ENCODE measurements around the gene RASGRF1. TPM values are rescaled to one million over a fixed set of nuclear protein-coding genes. Genes with fewer than 3 reads are reported as not detected.

Gene RASGRF1
- total RNA-seq, 2 experiments from 2014 or later, result 0.02 TPM; not detected in 1

DNA sequence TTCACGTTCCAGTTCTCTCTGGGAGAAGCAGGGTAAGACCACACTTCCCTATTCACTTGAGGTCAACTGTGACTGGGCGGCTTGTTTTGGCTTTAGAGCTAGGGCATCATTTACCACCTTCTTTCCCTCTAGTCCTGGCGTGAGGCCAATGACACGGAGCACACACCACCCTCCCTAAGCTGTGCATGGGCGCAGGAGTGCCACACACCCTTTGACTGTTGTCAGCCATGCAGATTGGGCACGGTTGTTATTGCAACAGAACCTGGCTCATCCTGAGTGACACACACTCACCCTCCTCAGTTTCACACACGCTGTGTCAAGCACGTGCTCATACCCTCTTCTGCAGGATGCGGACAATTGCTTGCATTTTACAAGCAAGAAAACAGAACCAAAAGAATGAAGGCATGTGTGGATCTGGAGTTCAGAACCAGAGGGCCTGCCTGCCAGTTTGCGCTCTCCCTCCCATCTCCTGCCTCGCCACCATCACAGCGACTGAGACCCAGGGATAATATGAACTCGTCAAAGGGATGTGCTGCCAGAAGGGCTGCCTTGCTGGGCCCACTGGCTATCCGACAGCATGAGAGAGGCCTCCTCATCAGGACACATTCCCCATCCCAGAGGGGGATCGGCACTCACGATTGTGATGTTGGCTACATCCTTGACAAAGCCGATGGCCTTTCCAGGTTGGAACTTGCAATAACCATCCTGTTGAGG lies 163.3 kb downstream of the RASGRF1 start:
- ChIA-PET POLR2A (no interaction called here), CTCF (no interaction called here)

DNA sequence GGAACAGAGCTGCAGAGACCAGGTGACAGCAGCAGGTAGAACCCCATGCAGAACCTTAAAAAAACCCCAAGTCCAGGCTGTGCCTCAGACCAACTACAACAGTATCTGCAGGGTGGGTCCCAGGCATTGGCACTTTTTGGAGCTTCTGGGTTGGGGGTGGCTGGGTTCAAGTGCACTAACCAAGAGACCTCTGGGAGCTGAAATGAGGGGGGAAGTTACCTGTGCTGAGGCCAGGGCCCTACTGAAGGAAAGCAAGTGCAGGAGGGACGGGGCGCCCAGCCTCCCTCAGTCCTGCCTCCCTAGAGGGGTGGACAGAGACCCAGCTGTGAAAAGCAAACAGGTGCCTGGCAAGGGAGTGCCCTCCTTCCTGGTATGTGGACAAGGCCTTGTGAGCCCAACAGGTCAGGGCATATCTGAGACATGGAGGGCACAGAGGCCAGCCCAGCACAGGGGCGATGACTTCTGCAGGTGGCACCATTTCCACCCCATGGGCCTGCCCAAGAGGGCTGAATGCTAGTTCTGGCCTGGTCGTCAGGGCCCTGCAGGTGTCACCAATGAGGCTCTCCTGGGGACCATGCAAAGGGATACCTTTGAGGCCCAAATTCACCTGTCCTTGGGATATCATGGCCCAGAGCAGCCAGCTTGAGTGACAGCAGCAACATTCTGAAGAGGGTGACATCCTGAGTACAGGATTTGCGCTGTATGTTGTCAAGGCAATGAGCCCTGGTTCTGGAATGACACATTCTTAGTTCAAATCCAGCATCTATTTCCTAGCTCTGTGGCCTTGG lies 164.4 kb downstream of the RASGRF1 start:
- POLR2A ChIA-PET, result no interaction called here
- CTCF ChIA-PET, result no interaction called here

DNA sequence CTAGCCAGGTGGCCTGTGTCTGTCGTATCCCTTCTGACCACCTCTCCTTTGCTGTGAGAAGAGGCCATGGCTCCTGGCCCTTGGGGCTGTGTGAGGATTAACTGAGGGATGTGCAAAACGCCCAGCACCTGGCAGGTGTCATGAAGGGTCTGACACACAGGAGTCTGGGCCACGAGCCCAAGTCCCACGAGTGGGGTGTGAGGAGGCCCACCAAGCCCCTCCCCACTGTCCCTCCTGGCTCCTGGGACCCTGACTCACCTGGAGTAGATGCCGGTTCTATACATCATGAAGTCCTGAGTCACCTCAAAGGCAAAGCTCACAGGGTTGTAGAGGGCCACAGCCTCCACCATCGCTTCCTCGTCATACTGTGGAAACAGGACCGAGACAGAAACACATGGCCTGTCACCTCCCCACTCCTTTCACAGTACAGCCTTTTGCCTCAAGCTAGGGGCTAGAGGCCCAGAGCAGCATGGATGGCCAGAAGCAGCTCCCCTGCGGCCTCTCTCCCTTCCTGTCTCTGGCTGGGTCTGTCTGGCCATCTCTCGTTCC lies 165.4 kb downstream of the RASGRF1 start:
- CTCF ChIA-PET, result no interaction called here
- POLR2A ChIA-PET, result no interaction called here

DNA sequence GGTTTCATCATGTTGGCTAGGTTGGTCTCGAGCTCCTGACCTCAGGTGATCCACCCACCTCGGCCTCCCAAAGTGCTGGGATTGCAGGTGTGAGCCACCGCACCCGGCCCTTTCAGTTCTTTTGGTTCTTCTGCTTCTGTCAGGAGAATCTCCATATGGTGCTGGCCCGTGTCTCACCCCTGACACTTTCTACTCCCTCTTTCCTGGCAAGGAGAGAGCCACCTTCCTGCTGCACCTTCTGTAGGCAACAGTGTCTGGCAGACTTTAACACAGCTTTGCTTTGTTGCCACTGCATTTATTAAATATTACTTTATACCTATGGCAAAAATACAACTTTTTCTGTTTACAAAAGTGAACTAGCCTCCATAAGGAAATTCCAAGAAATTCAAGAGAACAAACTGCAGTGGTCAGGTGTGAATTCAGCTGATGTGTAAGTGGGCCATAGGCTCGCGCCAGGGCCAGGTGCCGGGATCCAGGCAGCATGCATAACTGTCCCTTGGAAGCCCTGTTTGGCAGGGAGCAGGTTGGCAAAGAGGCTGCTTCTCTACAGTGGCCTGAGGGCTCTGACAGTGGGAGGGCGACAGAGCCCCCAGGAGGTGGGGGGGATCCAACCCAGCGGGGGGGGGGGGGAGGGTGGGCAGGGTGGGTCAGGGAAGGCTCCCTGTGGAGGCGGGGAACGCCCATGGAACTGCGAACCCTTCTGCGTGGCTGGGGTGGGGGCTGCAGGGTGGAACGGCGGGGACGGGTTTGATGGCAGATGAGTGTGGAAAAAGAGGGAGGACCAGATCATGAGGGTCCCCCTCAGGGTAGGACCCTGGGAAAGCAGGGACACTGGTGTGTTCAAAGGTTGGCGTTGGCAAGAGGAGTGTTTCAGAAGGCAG lies 166.9 kb downstream of the RASGRF1 start:
- CTCF ChIA-PET, result interaction anchor here (0.6 kb wide), 1 partner anchor 83 kb away, joined by 3 read pairs; no protein-coding TSS in a partner anchor
- POLR2A ChIA-PET, result no interaction called here

DNA sequence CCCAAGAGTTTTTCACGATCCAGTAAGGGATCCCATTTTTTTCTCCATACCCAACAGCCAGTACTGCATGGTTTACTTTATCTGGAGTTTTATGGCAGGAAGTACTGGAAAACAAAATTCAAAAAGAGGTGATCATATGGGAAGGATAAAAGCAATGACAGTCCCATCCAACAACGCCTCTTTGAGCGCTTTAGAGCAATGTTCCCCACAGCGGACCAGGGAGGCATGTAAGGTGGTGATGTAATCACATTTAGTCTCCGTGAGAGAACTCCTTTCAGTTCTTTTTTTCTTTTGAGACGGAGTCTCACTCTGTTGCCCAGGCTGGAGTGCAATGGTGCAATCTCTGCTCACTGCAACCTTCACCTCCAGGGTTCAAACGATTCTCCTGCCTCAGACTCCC lies 167.6 kb downstream of the RASGRF1 start:
- CTCF ChIA-PET, result no interaction called here

DNA sequence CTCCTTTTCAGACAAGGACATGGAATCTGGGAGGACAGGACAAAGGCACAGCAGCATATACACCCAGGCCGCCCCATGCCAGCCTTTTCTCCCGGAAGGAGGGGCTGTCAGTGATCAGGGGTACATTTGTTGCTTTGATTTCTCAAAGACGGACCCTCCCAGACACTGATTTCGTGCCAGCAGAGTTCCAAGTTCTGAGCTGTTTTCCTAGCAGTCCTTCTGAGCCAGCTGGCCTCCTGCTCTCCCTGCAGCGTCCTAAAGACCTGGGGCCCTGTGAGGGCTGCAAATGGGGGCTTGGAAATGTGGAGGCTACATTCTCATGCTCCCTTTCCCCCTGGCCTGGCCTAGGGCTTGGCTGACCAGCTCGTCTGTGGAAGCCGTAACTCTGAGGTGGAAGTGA lies 168.1 kb downstream of the RASGRF1 start:
- POLR2A ChIA-PET, result no interaction called here
- CTCF ChIA-PET, result interaction anchor here (0.8 kb wide), 1 partner anchor 12 kb away, joined by 3 read pairs; no protein-coding TSS in a partner anchor

More for the DNA sequence above, 167.6 kb downstream of the RASGRF1 start:
- POLR2A ChIA-PET, result no interaction called here

DNA sequence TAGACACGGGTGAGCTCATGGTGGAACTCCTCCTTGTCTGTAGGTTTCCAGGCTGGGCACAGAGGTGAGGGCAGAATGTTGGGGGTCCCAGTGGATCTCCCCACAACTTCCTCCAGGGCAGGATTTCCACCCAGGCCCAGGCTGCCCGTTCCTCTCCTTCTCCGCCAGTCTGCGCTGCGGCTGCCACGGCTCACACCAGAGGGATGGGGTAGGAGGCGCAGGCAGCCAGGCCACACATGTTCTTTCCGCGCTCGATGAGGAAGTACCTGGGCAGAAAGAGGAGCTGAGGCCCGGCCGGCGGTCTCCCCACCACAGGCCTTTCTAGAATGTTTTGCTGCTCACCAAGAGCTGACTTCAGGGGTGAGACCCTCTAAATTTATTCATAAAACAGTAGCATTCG lies 168.6 kb downstream of the RASGRF1 start:
- ChIA-PET POLR2A (no interaction called here), CTCF (interaction anchor here (0.8 kb wide), 1 partner anchor 11 kb away, joined by 3 read pairs; no protein-coding TSS in a partner anchor)

DNA sequence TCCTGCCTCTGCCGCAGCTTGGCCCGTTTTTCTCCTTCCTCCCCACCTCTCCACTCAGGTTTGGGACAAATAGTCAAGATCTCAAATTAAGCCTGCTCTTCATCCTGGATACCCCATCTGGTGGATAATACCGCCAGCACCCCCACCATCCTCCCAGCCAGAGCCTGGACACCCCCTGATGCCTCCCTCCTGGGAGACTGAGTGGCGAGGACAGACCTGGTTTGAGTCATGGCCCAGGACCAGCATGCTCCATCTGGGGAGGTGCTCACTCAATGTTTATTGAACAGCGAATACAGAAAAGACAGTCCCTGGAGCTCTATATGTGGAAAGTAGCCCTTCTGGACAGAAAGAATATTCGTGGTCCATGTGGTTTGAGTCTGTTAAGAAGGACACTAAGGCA lies 169.1 kb downstream of the RASGRF1 start:
- POLR2A ChIA-PET, result no interaction called here
- CTCF ChIA-PET, result interaction anchor here (0.8 kb wide), 1 partner anchor 11 kb away, joined by 3 read pairs; no protein-coding TSS in a partner anchor

DNA sequence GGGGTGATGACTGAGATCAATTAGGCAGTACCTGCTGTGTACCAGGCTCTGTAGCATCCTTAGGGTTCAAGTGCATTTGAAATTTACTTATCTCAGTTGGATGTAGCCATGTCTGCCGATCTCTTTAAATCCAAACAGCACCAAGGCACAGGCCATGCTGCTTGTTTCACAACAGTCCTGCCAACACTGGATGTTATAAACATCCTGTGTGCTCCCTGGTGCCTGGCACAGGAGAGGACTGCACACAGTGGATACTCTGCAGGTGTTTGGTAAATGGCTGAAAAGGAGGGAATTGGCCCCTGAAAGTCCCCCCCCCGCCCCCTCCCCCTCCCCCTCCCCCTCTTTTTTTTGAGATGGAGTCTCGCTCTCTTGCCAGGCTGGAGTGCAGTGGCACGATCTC lies 172.7 kb downstream of the RASGRF1 start:
- CTCF ChIA-PET, result no interaction called here

DNA sequence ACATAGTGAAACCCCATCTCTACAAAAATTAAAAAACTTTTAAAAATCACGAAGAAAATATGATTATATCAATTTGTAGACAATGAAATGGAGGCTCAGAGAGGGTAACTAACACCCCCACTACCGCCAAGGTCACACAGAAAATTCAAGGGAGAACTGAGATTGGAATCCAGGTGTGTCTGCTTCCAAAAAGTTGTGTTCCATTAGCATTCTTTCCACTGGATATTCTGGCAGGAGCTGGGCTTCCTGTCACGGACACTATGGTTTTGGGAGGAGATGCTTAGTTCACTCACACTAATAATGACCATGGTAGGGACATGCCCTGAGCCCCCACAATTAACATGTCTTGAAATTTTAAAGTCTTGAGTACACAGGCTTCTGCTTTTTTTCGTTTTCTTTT lies 174.5 kb downstream of the RASGRF1 start:
- ChIA-PET CTCF (no interaction called here), POLR2A (no interaction called here)

More for the DNA sequence above, 172.7 kb downstream of the RASGRF1 start:
- POLR2A ChIA-PET, result no interaction called here

DNA sequence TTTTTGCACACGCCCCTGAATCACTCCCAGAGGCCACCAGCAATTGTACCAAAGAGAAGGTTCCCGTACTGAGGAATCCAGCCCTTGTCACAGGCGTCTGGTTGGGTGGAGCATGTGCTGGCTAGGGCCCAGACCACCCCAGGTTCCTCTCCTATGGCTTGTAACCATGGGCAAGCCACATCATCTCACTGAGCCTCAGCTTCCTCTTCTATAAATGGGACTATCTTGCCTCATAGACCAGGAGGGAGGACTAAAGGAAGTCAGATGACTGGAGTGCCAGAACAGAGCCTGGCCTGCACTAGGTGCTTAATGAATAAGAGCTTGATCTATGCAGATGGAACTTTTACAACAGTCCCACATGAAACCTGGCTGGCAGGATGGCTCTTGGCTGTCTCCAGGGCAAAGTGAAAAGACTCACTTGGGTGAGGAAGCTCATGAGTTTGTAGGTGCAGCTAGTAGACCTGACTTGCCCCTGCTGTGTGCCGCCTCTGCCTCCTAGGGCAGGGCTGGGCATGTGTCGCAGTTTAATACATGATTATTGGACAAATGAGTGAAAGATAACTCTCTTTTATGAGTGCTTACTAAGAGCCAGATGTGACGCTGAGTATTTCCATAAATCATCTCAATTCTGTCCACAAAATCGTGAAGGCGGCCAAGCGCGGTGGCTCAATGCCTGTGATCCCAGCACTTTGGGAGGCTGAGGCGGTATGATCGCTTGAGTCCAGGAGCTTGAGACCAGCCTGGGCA lies 175.1 kb downstream of the RASGRF1 start:
- ChIA-PET CTCF (interaction anchor here (0.6 kb wide), 1 partner anchor 20 kb away, joined by 3 read pairs; no protein-coding TSS in a partner anchor), POLR2A (no interaction called here)

DNA sequence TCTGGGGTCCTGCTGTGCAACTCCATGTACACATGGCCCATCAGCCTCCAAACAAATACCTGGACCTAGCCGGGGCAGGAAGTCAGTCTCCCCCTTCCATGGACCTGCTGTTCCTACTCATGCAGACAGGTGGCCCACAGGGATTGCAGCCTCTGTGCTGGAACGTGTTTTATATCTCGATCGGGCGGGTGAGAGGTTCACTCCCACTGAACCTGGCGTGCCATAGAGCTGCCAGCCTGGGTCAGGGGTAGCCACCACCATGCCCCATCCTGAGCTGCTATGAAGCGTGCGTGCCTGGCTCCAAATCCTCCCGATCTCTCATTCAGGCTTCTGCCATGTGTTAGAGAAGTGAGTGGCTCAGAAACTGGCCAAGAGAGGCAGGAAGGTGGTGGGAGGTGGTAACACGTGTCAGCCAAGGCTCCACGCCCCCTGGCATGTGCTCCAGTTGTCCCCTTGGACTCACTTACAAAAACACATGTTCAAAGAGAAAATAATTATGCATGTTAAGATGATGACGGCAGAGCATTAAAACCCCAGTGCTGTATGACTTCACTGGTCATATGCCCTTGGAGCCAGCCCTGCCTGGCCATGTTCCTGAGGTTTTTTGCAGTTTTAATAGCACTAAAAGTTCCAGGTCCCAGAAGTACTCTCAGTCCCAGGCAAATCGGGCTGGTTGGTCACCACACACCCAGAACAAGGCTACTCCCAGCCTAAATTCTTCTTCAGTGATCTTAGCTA lies 176.4 kb downstream of the RASGRF1 start:
- CTCF ChIA-PET, result no interaction called here
- POLR2A ChIA-PET, result no interaction called here

DNA sequence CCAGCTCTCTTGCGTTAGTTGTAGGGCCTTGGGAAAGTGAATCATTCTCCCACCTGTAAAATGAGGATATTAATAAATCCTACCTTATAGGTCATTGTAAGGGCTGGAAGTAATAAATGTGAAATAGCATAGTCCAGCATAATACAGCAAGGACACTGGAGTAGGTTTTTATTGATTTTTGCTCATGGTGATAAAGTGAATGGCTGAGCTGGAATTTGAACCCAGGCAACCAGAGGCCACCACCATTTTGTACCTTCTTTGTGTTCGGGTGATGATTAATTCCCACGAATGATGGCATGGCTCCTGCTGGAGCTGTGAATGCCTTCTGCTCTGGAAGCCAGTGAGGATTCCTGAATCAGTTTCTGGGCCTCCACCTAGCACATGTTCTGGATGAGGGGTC lies 177.6 kb downstream of the RASGRF1 start:
- ChIA-PET POLR2A (no interaction called here), CTCF (no interaction called here)

DNA sequence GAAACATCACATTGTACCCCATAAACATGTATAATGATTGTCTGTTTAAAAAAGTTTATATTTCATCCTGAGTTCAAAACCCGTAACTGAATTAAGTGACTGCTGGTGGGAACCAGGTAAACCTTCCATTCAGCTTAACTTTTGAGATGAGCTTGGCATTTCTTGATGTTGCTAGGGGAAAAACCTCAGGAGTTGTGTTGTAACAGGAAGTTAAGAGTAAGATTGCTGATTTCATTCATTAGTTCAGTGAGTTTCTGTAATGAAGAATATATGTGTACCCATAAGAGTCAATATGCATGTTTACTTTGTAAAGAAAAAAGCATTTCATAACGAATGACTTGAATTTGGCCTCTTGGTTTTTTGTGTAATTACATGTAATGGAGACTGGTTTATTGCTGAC lies 178.3 kb downstream of the RASGRF1 start:
- CTCF ChIA-PET, result no interaction called here
- POLR2A ChIA-PET, result no interaction called here

DNA sequence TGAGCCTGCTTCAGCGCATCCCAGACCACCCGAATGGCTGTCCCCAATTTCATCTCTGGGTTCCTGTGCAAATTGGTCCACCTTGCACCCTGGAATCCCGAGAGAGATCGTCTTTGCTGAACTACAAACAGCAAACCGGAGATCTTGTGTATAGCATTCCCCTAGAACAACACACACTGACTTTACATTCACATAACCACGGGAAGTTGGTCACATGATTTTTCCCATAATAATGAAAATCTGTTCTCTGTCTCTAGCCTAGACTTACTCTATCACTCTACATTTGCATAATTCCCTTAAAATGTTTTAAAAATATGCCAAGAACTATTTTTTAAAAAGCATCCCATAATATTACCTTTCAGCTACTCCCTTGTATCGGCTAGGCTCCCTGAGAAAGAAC lies 180.3 kb downstream of the RASGRF1 start:
- POLR2A ChIA-PET, result interaction anchor here (1.0 kb wide), 1 partner anchor 28 kb away, joined by 3 read pairs; no protein-coding TSS in a partner anchor
- CTCF ChIA-PET, result interaction anchor here (1.4 to 3.1 kb wide), 2 partner anchors 12 to 96 kb away, joined by 3 to 13 read pairs; no protein-coding TSS in a partner anchor

Data from activated CD8-positive, alpha-beta memory T cell treated with anti-CD3 and anti-CD28 coated beads for 36 hours (primary cell).